Gastroesophageal sphincter (tissue), 3 donors: ENCODE measurements around the gene DEFB132.

Source experiments
- EP300 ChIP-seq: sonication (generic); formaldehyde crosslinking; IDR thresholded peaks from one replicate; pipeline ENCODE4 v1.6.1; 2017; ENCODE audit warnings: antibody characterized with exemption, mild to moderate bottlenecking
- POLR2AphosphoS5 ChIP-seq: sonication (generic); formaldehyde crosslinking; IDR thresholded peaks from one replicate; pipeline ENCODE4 v1.6.1; 2017; ENCODE audit warnings: antibody characterized with exemption
- TF ChIP-seq, protein P1 (sequence below), 4 experiments: fragments of 200-600 bp in 2 of 4; fragments of 450-650 bp in 2 of 4; sonication (generic) in 1 of 4; IDR thresholded peaks; one replicate each; pipeline ENCODE4 v1.5.1; 2017 to 2019; ENCODE audit warnings: antibody characterized with exemption in 4 of 4, mild to moderate bottlenecking in 2 of 4, moderate library complexity in 2 of 4

DNA sequence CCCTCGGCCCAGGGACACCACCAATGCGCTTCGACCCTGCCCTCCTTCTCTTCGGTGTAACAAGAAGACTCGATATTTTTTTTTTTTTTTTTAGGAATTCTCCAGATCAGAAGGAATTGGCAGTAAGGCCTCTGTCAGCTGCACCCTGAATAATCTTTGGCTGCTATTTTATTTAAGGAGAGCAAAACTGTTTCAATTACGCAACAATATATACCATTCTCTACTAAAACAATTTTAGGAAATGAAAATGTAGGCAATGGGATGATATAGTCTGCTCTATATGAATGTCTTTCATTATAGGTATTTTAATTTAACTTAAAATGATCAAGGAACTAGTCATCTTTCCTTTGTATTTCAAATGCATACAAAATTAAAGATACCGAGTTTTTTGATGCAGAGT, 53.1 kb downstream of the DEFB132 start:
- TF ChIP-seq EP300 (no peak), POLR2AphosphoS5 (no peak)
- TF ChIP-seq, protein P1, sequence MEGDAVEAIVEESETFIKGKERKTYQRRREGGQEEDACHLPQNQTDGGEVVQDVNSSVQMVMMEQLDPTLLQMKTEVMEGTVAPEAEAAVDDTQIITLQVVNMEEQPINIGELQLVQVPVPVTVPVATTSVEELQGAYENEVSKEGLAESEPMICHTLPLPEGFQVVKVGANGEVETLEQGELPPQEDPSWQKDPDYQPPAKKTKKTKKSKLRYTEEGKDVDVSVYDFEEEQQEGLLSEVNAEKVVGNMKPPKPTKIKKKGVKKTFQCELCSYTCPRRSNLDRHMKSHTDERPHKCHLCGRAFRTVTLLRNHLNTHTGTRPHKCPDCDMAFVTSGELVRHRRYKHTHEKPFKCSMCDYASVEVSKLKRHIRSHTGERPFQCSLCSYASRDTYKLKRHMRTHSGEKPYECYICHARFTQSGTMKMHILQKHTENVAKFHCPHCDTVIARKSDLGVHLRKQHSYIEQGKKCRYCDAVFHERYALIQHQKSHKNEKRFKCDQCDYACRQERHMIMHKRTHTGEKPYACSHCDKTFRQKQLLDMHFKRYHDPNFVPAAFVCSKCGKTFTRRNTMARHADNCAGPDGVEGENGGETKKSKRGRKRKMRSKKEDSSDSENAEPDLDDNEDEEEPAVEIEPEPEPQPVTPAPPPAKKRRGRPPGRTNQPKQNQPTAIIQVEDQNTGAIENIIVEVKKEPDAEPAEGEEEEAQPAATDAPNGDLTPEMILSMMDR (IDR thresholded peaks at IDR 0.05), result no peak
